H1 (cell line): ENCODE measurements around the gene CCL23. TPM values are rescaled to one million over a fixed set of nuclear protein-coding genes. Genes with fewer than 3 reads are reported as not detected.

Source experiments
- CTCF ChIA-PET: fragments of 300-600 bp; sonication (Branson Sonifier 250); formaldehyde crosslinking; loops from one replicate; lab custom pipeline; 2021; ENCODE audit not compliant: partially characterized antibody; lab: Charles Lee
- POLR2A ChIA-PET: fragments of 300-600 bp; sonication (Branson Sonifier 250); formaldehyde crosslinking; loops from one replicate; lab custom pipeline; 2021; ENCODE audit warnings: inconsistent platforms; ENCODE audit not compliant: partially characterized antibody; lab: Charles Lee
- DNase-seq, 2 experiments: peaks; one replicate each; pipeline versions ENCODE4 v3.0.0 to v3.0.0-alpha.2; 2010 to 2022; ENCODE audit warnings: low spot score in 2 of 2, low read depth in 1 of 2, mixed read lengths in 1 of 2
- FAIRE-seq: peaks from 2 replicates; lab custom pipeline; 2011; peaks lifted over from hg19 to GRCh38; lab: Jason Lieb, UNC
- H2AFZ ChIP-seq: 2 replicates; pipeline ENCODE4 v1.8.1; 2012; ENCODE audit warnings: low read length, inconsistent platforms
- H2AK5ac ChIP-seq: 2 replicates; pipeline ENCODE4 v1.6.1; 2013; ENCODE audit warnings: low read depth, low read length
- H2BK120ac ChIP-seq: replicated peaks from 2 replicates; pipeline ENCODE3; 2013; ENCODE audit warnings: low read depth, low read length, inconsistent platforms
- H2BK12ac ChIP-seq: 2 replicates; pipeline ENCODE4 v1.6.1; 2013; ENCODE audit warnings: low read depth, low read length
- H2BK15ac ChIP-seq: 2 replicates; pipeline ENCODE4 v1.6.1; 2013; ENCODE audit warnings: low read length
- H2BK20ac ChIP-seq: 2 replicates; pipeline ENCODE4 v1.6.1; 2013; ENCODE audit warnings: low read length
- H2BK5ac ChIP-seq: 2 replicates; pipeline ENCODE4 v1.6.1; 2013; ENCODE audit warnings: low read depth, low read length
- H3K14ac ChIP-seq: 2 replicates; pipeline ENCODE4 v1.6.1; 2013; ENCODE audit warnings: inconsistent platforms; ENCODE audit not compliant: insufficient read length
- H3K18ac ChIP-seq: 2 replicates; pipeline ENCODE4 v1.6.1; 2013; ENCODE audit warnings: low read length; ENCODE audit errors: extremely low read depth
- H3K23ac ChIP-seq: 2 replicates; pipeline ENCODE4 v1.6.1; 2013; ENCODE audit warnings: inconsistent platforms; ENCODE audit not compliant: insufficient read length
- H3K23me2 ChIP-seq: 2 replicates; pipeline ENCODE4 v1.6.1; 2013; ENCODE audit warnings: low read depth, low read length
- H3K27ac ChIP-seq: 2 replicates; pipeline ENCODE4 v1.6.1; 2011; ENCODE audit warnings: low read depth, low read length, inconsistent platforms
- H3K27me3 ChIP-seq, 4 experiments: replicated peaks in 1 of 4; 1 replicate in 1 of 4; 2 replicates in 3 of 4; pipeline versions ENCODE4 v1.6.1 to v1.8.1; 2011 to 2013; ENCODE audit warnings: low read length in 3 of 4, mild to moderate bottlenecking in 3 of 4, inconsistent platforms in 2 of 4, mixed read lengths in 2 of 4, moderate library complexity in 1 of 4; ENCODE audit not compliant: control insufficient read depth in 3 of 4, insufficient read depth in 3 of 4; ENCODE audit errors: extremely low read depth in 1 of 4
- H3K36me3 ChIP-seq, 4 experiments: 2 replicates each; pipeline versions ENCODE4 v1.6.1 to v1.8.1; 2011 to 2013; ENCODE audit warnings: mild to moderate bottlenecking in 4 of 4, low read length in 3 of 4, moderate library complexity in 2 of 4, control low read depth in 1 of 4, inconsistent platforms in 1 of 4; ENCODE audit not compliant: insufficient read depth in 4 of 4, control insufficient read depth in 2 of 4
- H3K4ac ChIP-seq: replicated peaks from 2 replicates; pipeline ENCODE3; 2013; ENCODE audit warnings: low read length, low read depth, mixed read lengths, inconsistent platforms; ENCODE audit not compliant: insufficient read length
- H3K4me1 ChIP-seq, 4 experiments: replicated peaks in 1 of 4; 1 replicate in 1 of 4; 2 replicates in 3 of 4; pipeline versions ENCODE4 v1.6.1 to v1.8.1; 2011 to 2013; ENCODE audit warnings: low read length in 3 of 4, inconsistent platforms in 2 of 4, mixed read lengths in 1 of 4; ENCODE audit not compliant: insufficient read depth in 4 of 4, control insufficient read depth in 3 of 4
- H3K4me2 ChIP-seq, 2 experiments: 2 replicates each; pipeline versions ENCODE4 v1.6.1 to v1.8.1; 2011 to 2013; ENCODE audit warnings: low read depth in 2 of 2, low read length in 2 of 2, control low read depth in 1 of 2, inconsistent platforms in 1 of 2, mild to moderate bottlenecking in 1 of 2; ENCODE audit not compliant: insufficient read depth in 1 of 2
- H3K4me3 ChIP-seq, 4 experiments: fragments of 200-600, 300-600 bp in 1 of 4; sonication (generic), shearing (Covaris generic), sonication (Bioruptor Twin) in 1 of 4; 2 replicates each; pipeline versions ENCODE4 v1.5.1 to v1.8.1; 2011 to 2016; ENCODE audit warnings: low read length in 4 of 4, low read depth in 3 of 4, control low read depth in 2 of 4, inconsistent platforms in 2 of 4, mild to moderate bottlenecking in 2 of 4, mixed read lengths in 1 of 4, moderate library complexity in 1 of 4; ENCODE audit not compliant: insufficient read depth in 2 of 4; ENCODE audit errors: extremely low read depth in 1 of 4
- H3K56ac ChIP-seq: replicated peaks from 2 replicates; pipeline ENCODE3; 2013; ENCODE audit warnings: low read depth, mild to moderate bottlenecking, mixed read lengths, low read length, inconsistent platforms; ENCODE audit not compliant: insufficient read length
- H3K79me1 ChIP-seq: 2 replicates; pipeline ENCODE4 v1.6.1; 2013; ENCODE audit warnings: low read depth, low read length, control low read depth
- H3K79me2 ChIP-seq, 2 experiments: 2 replicates each; pipeline versions ENCODE4 v1.6.1 to v1.8.1; 2012 to 2013; ENCODE audit warnings: low read length in 2 of 2, mild to moderate bottlenecking in 2 of 2, inconsistent platforms in 1 of 2; ENCODE audit not compliant: insufficient read depth in 2 of 2, control insufficient read depth in 1 of 2
- H3K9ac ChIP-seq, 4 experiments: replicated peaks in 1 of 4; 1 replicate in 1 of 4; 2 replicates in 3 of 4; pipeline versions ENCODE4 v1.6.1 to v1.8.1; 2011 to 2013; ENCODE audit warnings: low read depth in 3 of 4, low read length in 3 of 4, control low read depth in 2 of 4, mild to moderate bottlenecking in 2 of 4, moderate library complexity in 2 of 4, inconsistent platforms in 1 of 4; ENCODE audit errors: extremely low read depth in 1 of 4
- H3K9me3 ChIP-seq, 2 experiments: 2 replicates each; pipeline versions ENCODE4 v1.6.1 to v1.8.1; 2012 to 2013; ENCODE audit warnings: mild to moderate bottlenecking in 2 of 2, moderate library complexity in 2 of 2, control low read depth in 1 of 2, inconsistent platforms in 1 of 2, low read depth in 1 of 2, low read length in 1 of 2, mixed read lengths in 1 of 2; ENCODE audit not compliant: insufficient read depth in 2 of 2
- H4K20me1 ChIP-seq, 2 experiments: replicated peaks in 1 of 2; 2 replicates each; pipeline versions ENCODE3 to v1.8.1; 2011 to 2013; ENCODE audit warnings: inconsistent platforms in 2 of 2, low read length in 2 of 2, mild to moderate bottlenecking in 1 of 2; ENCODE audit not compliant: insufficient read depth in 2 of 2, control insufficient read depth in 1 of 2
- H4K5ac ChIP-seq: 2 replicates; pipeline ENCODE4 v1.6.1; 2013; ENCODE audit warnings: low read length, low read depth, mixed read lengths, inconsistent platforms; ENCODE audit not compliant: insufficient read length
- H4K8ac ChIP-seq: 2 replicates; pipeline ENCODE4 v1.8.0; 2013; ENCODE audit warnings: mild to moderate bottlenecking, moderate library complexity, low read length, inconsistent platforms; ENCODE audit not compliant: insufficient read depth; ENCODE audit errors: extremely low read depth
- H4K91ac ChIP-seq: replicated peaks from 2 replicates; pipeline ENCODE3; 2013; ENCODE audit warnings: low read length, mixed read lengths, inconsistent platforms; ENCODE audit not compliant: insufficient read length
- CBX5 ChIP-seq: fragments of 300-800, 300-1000 bp; sonication (generic); IDR thresholded peaks from 2 replicates; pipeline ENCODE4 v1.7.1; 2016; ENCODE audit warnings: antibody characterized with exemption, low read length, low read depth
- EZH2 ChIP-seq: fragments of 200-600 bp; sonication (generic); IDR thresholded peaks from 2 replicates; pipeline ENCODE4 v1.7.1; 2012; ENCODE audit warnings: low read depth, mild to moderate bottlenecking, moderate library complexity, low read length, inconsistent platforms; ENCODE audit not compliant: severe bottlenecking
- KDM1A ChIP-seq: fragments of 200-600, 300-600 bp; sonication (generic); IDR thresholded peaks from 2 replicates; pipeline ENCODE4 v1.7.1; 2016; ENCODE audit warnings: mild to moderate bottlenecking, low read length, borderline replicate concordance
- RAD21 ChIP-seq, 2 experiments: IDR thresholded peaks in 1 of 2; conservative IDR thresholded peaks in 1 of 2; 2 replicates each; pipeline ENCODE4 v1.6.1; 2011; ENCODE audit warnings: low read depth in 2 of 2, low read length in 2 of 2, improper control_type of control experiment in 1 of 2, inconsistent platforms in 1 of 2, mild to moderate bottlenecking in 1 of 2, moderate library complexity in 1 of 2
- RXRA ChIP-seq: IDR thresholded peaks from 2 replicates; pipeline ENCODE4 v1.6.1; 2011; ENCODE audit warnings: low read depth, mild to moderate bottlenecking, low read length, moderate library complexity; ENCODE audit not compliant: insufficient read depth
- SIRT6 ChIP-seq: IDR thresholded peaks from one replicate; pipeline ENCODE4 v1.7.1; 2012; ENCODE audit warnings: low read length, inconsistent platforms
- TCF12 ChIP-seq: IDR thresholded peaks from 2 replicates; pipeline ENCODE4 v1.6.1; 2011; ENCODE audit warnings: low read depth, mild to moderate bottlenecking, low read length
- WGBS, 2 experiments: shearing (Covaris generic) in 1 of 2; methylation state at CpG; one replicate each; pipeline versions ENCODE4 v1.1.6 to v1.1.7; 2013 to 2015; ENCODE audit warnings: low lambda C conversion rate in 2 of 2, mixed read lengths in 2 of 2, inconsistent platforms in 1 of 2, low coverage in 1 of 2, missing lambda C conversion rate in 1 of 2; ENCODE audit not compliant: insufficient replicate concordance in 2 of 2, insufficient coverage in 1 of 2, insufficient read length in 1 of 2; ENCODE audit errors: extremely low coverage in 1 of 2, missing lambda C conversion rate in 1 of 2; 5-methylcytosine and 5-hydroxymethylcytosine counted together
- polyA plus RNA-seq, 7 experiments: library from polyadenylated mRNA; depleted of rRNA in 3 of 7; stranded (reverse) in 5 of 7; unstranded in 2 of 7; fragments of >200 nt in 5 of 7; fragments of 200-250 nt in 2 of 7; gene quantifications; 1 replicate in 5 of 7; 2 replicates in 1 of 7; 4 replicates in 1 of 7; pipeline versions ENCODE4 v1.2.1 to v1.2.3, GENCODE V29; 2011 to 2013; ENCODE audit warnings: missing spikeins in 2 of 7, mixed read lengths in 2 of 7
- total RNA-seq: library from RNA; stranded (reverse); fragmentation: NEBNext Ultra II Directional; extraction: Animal tissue kit (Norgen Biotek cat#: 25700); gene quantifications from 2 replicates; pipeline ENCODE4 v1.2.1, GENCODE V29; 2021
- TF ChIP-seq, protein P1 (sequence below), 3 experiments: IDR thresholded peaks; 1 replicate in 2 of 3; 2 replicates in 1 of 3; pipeline versions ENCODE4 v1.5.1 to v1.6.1; 2011; ENCODE audit warnings: low read length in 3 of 3, mild to moderate bottlenecking in 3 of 3, inconsistent platforms in 2 of 3, low read depth in 1 of 3, moderate library complexity in 1 of 3; ENCODE audit not compliant: insufficient read depth in 1 of 3; ENCODE audit errors: control extremely low read depth in 1 of 3

CCL23 gene
- total and polyA plus RNA-seq, 2 of the 8 experiments (the other 6 are each of a cell fraction or from before 2014, with no cell fraction given), result not detected

DNA sequence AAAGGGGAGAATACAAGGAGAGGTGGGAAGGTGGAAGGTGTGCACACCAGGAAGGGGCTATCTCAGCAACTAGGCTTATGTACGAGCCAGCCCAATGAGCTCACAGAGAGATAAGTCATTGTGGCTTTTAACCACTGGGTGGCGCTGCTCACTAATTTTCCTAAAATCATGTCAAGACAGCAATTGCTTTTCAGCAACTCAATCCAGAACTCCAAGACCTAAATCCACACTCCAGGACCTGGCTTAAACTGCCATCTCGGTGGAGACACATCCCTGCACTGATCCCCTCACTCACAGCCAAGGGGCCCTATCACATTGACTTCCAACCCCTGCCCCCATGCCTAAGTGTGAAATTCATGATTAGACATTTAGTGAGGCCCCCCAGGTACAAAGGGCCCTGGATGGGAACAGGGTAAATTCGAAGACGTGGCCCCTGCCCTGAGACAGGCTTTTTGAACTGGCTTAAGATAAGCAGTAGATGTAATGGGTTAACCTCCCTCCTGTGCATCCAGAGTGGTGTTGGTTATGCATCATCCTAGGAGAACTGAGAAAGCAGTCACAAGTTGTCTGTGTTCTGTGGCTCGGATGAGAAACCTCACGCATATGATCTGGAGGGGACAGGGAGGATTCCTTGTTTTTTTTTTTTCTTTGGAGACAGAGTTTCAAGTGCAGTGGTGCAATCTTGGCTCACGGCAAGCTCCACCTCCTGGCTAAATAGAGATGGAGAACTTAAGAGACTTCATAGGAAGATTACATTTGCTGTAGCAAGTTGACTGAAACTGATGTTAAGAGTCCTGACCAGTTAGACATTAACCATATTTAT lies 48.0 kb downstream of the CCL23 start:
- H3K23me2 ChIP-seq, result no peaks in the 10 kb centered on the region
- no peak overlapping the region for H3K23ac ChIP-seq
- H3K14ac ChIP-seq, result no peak overlapping the region
- H3K27ac ChIP-seq, result no peak overlapping the region
- no peaks in the 10 kb centered on the region for H3K9me3 ChIP-seq
- H3K4me2 ChIP-seq, result no peak overlapping the region
- H3K18ac ChIP-seq, result no peak overlapping the region
- no peaks in the 10 kb centered on the region for H3K79me1 ChIP-seq
- H4K8ac ChIP-seq, result peak overlapping the region; percentile 28; the same call in 1 of the 2 replicates
- H2BK5ac ChIP-seq, result no peak overlapping the region
- no peak overlapping the region for H3K56ac ChIP-seq
- ChIA-PET CTCF (interaction anchor here (0.6 to 5.1 kb wide), 28 partner anchors 9 to 1679 kb away, joined by 3 to 46 read pairs (median 3); partner anchors contain the start of gene LYZL6), POLR2A (interaction anchor here (0.6 kb wide), 1 partner anchor 38 kb away, joined by 3 read pairs; no protein-coding TSS in a partner anchor)
- H2AK5ac ChIP-seq, result no peak overlapping the region
- H2BK15ac ChIP-seq, result no peak overlapping the region
- no peak overlapping the region for H3K4ac ChIP-seq
- H3K4me1 ChIP-seq, result peaks cover 0 to 2% (median 0%) of the 10 kb centered on the region in 4 experiments; a peak in 2 of 7 replicates
- FAIRE-seq (no peak), DNase-seq (peak; percentile 60 to 87)
- peak overlapping the region; percentile 26 for H4K5ac ChIP-seq
- H3K27me3 ChIP-seq, result no peaks in the 10 kb centered on the region
- no peak overlapping the region for H3K4me3 ChIP-seq
- no peaks in the 10 kb centered on the region for H3K79me2 ChIP-seq
- no peak overlapping the region for H2BK20ac ChIP-seq
- TF ChIP-seq RXRA (no peak), CBX5 (no peak), EZH2 (no peak), KDM1A (no peak), TCF12 (no peak), RAD21 (IDR thresholded peaks at IDR 0.05 in 1 of 2, conservative IDR thresholded peaks at IDR 0.05 in 1 of 2; ENCODE audit: low read depth in 2 of 2, low read length in 2 of 2) (peak; percentile 95), SIRT6 (no peak)
- TF ChIP-seq, protein P1, sequence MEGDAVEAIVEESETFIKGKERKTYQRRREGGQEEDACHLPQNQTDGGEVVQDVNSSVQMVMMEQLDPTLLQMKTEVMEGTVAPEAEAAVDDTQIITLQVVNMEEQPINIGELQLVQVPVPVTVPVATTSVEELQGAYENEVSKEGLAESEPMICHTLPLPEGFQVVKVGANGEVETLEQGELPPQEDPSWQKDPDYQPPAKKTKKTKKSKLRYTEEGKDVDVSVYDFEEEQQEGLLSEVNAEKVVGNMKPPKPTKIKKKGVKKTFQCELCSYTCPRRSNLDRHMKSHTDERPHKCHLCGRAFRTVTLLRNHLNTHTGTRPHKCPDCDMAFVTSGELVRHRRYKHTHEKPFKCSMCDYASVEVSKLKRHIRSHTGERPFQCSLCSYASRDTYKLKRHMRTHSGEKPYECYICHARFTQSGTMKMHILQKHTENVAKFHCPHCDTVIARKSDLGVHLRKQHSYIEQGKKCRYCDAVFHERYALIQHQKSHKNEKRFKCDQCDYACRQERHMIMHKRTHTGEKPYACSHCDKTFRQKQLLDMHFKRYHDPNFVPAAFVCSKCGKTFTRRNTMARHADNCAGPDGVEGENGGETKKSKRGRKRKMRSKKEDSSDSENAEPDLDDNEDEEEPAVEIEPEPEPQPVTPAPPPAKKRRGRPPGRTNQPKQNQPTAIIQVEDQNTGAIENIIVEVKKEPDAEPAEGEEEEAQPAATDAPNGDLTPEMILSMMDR (IDR thresholded peaks at IDR 0.05; ENCODE audit: control extremely low read depth in 1 of 3, insufficient read depth in 1 of 3, low read depth in 1 of 3, low read length in 3 of 3), result peak; percentile 15 to 88 (median 81)
- H2AFZ ChIP-seq, result 0 out of 2 replicates have a peak overlapping the region, but pooled peaks have one; percentile 65
- H2BK120ac ChIP-seq, result no peak overlapping the region
- no peak overlapping the region for H3K9ac ChIP-seq
- WGBS, 2 experiments, result 66% methylated on average over 8 of the region's 8 CpGs; no CpG with 5 or more reads in 1 of the 2 experiments
- H4K20me1 ChIP-seq, result no peaks in the 10 kb centered on the region
- H3K36me3 ChIP-seq, result no peaks in the 10 kb centered on the region
- H2BK12ac ChIP-seq, result no peak overlapping the region
- no peak overlapping the region for H4K91ac ChIP-seq
